Measurements from ENCODE around the gene SYNGAP1.

Gene SYNGAP1

GRCh38 chr6:33404884-33405283 is 15.0 kb upstream of the SYNGAP1 start:
- DNase-seq (ENCODE audit: low spot score) = no peak

GRCh38 chr6:33405386-33405940 is 14.4 kb upstream of the SYNGAP1 start:
- no peak for DNase-seq (ENCODE audit: low spot score)

GRCh38 chr6:33406126-33406525 is 13.7 kb upstream of the SYNGAP1 start:
- no peak for DNase-seq (ENCODE audit: low spot score)

GRCh38 chr6:33407132-33407718 is 12.6 kb upstream of the SYNGAP1 start:
- DNase-seq (ENCODE audit: low spot score) = no peak

GRCh38 chr6:33410050-33410710 is 9.7 kb upstream of the SYNGAP1 start:
- DNase-seq (ENCODE audit: low spot score) = peak; percentile 97

- no peak for DNase-seq (ENCODE audit: low spot score)
Measured at GRCh38 chr6:33410711-33411631, 8.9 kb upstream of the SYNGAP1 start, which contains the start of gene PHF1. Gene PHF1, plus strand, starts transcription at chr6:33411014. Its CDS starts 1,250 bp downstream, at chr6:33412264.

- DNase-seq (ENCODE audit: low spot score) = no peak
Measured at GRCh38 chr6:33411632-33412005, 8.2 kb upstream of the SYNGAP1 start.

GRCh38 chr6:33412140-33413009 is 7.5 kb upstream of the SYNGAP1 start:
- no peak for DNase-seq (ENCODE audit: low spot score)

GRCh38 chr6:33413241-33414120 is 6.4 kb upstream of the SYNGAP1 start:
- DNase-seq (ENCODE audit: low spot score) = no peak

- no peak for DNase-seq (ENCODE audit: low spot score)
Measured at GRCh38 chr6:33414592-33415271, 5.1 kb upstream of the SYNGAP1 start.

GRCh38 chr6:33415831-33416230 is 4.0 kb upstream of the SYNGAP1 start:
- DNase-seq (ENCODE audit: low spot score) = no peak

- no peak for DNase-seq (ENCODE audit: low spot score)
Measured at GRCh38 chr6:33416386-33417127, 3.3 kb upstream of the SYNGAP1 start.

- DNase-seq (ENCODE audit: low spot score) = no peak
Measured at GRCh38 chr6:33417128-33417902, 2.5 kb upstream of the SYNGAP1 start.

- DNase-seq (ENCODE audit: low spot score) = peak; percentile 98
Measured at GRCh38 chr6:33417903-33418689, 1.8 kb upstream of the SYNGAP1 start, which contains the start of gene CUTA. Gene CUTA, minus strand, starts transcription at chr6:33418107. Its CDS starts 107 bp downstream, at chr6:33418000.

GRCh38 chr6:33418690-33419291 is 1.1 kb upstream of the SYNGAP1 start:
- DNase-seq (ENCODE audit: low spot score) = no peak

- no peak for DNase-seq (ENCODE audit: low spot score)
Measured at GRCh38 chr6:33420491-33421343, 852 bp downstream of the SYNGAP1 start.

Measured in kidney capillary endothelial cell (primary cell).